Skin of body (tissue), 2 donors: Measurements from ENCODE around the gene CA6. TPM values are rescaled to one million over a fixed set of nuclear protein-coding genes. Genes with fewer than 3 reads are reported as not detected.
"Not testable (repeated sequence)": the region's sequence is repeated elsewhere in the genome, so short reads cannot be mapped to it uniquely, and the experiment has no call there.

Experiments
- DNase-seq: peaks from one replicate; lab custom pipeline; 2025; lab: John Stamatoyannopoulos, UW
- total RNA-seq: library from RNA; depleted of rRNA; stranded (reverse); fragments of >200 nt; gene quantifications from one replicate; pipeline ENCODE4 v1.2.3, GENCODE V29; 2014

The CA6 gene
- total RNA-seq, 1 donor from 2014 or later, result 4.8 TPM

DNA sequence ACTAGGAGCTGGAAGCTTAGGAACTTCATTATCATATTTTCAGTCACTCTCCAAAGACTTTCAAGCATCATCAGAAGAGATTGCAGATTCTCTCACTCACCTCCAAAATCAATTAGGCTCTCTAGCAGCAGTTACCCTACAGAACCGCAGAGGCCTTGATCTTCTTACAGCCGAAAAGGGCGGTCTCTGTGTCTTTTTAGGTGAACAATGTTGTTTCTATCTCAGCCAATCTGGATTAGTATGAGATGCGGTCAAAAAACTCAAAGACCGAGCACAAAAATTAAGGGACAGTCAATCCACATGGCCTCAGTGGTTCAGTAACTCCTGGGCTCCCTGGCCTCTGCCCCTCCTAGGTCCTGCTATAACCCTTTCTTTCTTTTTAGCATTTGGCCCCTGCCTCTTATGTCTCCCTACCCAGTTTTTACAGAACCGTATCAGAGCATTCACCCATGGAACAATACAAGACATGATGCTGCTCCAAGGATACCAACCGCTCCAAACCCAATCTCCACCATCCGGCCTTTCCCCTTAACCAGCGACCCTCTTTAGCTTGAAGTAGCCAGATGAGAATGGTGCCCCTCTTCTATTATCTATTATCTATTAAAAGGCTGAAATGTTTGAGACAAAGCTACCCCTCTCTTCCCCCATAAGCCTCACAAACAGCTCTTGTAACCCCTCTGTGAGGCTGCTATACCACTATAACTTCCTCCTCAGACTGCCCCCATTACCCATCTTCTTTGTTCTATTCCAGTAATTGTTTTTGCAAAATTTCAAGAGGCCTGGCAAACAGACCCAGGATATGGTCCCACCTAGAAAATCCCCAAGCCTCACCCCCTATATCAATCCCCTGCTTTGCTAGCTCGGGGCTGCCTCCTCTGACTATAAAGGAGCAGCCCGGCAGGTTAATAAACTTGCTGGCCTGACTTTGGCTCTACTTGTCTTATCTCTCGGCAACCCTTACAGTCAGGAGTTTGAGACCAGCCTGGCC lies 18.7 kb upstream of the CA6 start:
- DNase-seq, result no peak

DNA sequence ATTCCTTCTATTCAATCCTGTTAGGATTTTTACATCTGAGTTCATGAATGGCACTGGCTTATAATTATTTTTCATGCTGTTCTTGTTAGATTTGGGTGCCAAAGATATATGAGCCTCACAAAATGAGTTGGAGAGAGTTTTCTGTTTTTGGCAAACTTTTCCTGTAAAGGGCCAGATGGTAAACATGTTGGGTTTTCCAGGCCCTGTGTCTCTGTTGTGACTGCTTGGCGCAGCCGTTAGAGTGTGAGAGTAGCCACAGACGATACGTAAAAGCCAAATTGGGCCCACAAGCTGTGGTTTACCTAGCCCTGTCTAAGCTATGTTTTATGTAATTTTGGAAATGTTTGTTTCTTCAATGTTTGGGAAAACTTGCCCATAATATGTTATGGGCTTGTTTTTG lies 15.6 kb upstream of the CA6 start:
- DNase-seq, result no peak

DNA sequence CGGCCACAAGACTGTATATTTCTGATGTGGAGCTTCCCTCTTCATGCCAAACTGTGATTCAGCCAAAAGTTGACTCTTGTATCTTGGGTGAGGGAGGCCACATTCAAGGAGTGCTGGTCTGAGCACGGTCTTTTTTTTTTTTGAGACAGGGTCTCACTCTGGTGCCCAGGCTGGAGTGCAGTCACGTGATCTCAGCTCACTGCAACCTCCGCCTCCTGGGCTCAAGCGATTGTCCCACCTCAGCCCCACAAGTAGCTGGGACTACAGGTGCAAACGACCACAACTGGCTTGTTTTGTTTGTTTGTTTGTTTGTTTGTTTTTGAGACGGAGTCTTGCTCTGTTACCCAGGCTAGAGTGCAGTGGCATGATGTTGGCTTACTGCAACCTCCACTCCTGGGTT lies 8.6 kb upstream of the CA6 start:
- not testable (repeated sequence) for DNase-seq

DNA sequence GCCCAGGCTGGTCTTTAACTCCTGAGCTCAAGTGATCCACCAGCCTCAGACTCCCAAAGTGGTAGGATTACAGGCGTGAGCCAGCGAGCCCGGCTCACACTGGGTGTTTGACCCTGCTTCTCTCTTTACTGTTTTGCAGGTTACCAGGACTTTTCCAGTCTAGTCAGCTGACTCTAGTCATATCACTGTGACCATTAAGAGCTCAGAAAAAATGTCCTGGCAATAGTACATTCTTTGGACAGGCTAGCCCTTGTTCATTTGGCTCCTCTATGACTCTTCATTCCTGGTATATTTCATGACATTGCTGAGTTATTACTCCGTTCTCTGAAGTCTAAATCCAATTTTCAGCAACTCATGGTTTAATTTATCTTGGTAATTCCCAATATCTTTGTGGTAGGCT lies 8.0 kb upstream of the CA6 start:
- no peak for DNase-seq

DNA sequence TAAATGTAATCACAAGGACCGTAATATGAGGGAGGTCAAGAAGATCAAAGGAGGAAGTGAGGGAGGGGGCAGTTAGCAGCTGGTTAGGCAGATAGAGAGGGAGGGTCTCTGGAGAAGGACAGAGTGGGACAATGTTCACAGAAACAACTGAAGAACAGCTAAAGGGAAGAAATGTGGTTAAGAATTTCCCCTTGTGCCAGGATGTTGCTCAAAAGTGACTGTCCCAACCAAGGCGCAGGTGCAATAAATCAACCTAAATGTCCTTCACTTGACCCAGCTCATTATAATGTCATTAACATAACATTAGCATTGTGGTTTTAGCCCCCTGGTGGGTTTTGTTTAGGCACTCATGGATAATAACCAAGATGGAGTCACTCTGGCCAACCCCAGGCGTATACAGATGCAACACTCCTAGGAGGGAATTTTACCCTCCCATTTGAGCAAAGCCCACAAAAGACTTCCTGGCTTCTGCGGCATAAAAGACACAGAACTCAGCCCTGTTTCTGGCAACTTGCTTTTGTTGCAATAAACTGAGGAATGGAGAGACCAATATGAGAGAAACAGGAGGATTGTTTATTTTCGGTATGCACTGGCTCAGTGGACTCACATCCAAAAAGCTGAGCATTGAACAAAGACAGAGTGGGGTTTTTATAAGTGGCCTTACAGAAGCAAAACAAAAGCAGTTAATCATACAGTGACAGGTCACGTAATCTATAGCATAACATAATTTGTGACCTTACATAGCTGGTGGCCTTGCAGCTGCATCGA lies 7.3 kb upstream of the CA6 start:
- DNase-seq, result no peak

DNA sequence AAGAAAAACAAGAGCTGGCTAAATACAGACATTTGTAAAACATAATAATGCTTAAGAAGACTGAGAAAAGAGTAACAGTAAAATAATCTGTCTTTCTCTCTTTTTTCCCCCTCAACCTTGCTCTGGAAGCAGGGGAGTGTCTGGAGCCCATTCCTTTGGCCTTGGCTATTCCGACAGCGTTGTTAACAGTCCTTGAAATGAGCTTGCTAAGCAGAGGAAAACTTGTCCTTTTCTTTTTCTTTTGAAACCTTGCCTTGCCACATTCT lies 6.7 kb upstream of the CA6 start:
- no peak for DNase-seq

DNA sequence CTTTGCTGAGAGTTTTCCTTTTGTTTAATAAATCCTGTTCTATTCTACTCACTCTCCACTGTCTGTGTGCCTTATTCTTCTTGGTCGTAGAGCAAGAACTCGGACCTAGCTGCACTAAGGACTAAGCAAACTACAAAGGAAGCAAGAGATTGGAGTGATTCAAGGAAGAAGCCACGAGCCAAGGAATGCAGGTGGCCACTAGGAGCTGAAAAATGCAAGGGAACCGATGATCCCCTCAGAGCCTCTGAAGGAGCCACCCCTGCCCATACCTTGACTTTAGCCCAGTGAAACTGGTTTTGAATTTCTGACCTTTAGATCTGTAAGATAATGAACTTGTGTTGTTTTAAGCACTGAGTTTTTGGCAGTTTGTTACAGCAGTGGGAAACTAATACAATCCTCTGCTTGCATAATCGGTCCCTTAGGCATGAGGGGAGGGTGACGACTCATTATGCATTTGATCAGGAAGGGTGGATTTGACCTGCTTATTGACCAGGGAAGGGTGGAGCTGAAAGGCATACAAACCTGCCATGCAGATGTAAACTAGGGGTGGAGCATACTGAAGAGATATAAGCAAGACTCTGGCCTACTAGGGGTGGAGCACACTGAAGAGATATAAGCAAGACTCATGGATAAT lies 6.2 kb upstream of the CA6 start:
- no peak for DNase-seq

DNA sequence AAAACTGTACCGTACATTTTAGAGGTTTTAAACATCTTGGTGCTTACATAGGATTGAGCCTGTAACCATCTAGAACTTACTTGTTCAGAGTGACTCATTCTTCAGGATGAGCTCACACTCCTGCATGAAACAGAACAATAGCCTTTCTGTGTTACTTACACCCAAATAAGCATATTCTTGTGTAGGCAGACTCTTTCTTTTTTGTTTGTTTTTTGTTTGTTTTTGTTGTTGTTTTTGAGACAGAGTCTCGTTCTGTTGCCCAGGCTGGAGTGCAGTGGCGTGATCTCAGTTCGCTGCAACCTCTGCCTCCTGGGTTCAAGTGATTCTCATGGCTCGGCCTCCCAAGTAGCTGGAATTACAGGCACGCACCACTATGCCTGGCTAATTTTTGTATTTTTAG lies 3.8 kb upstream of the CA6 start:
- DNase-seq, result no peak

DNA sequence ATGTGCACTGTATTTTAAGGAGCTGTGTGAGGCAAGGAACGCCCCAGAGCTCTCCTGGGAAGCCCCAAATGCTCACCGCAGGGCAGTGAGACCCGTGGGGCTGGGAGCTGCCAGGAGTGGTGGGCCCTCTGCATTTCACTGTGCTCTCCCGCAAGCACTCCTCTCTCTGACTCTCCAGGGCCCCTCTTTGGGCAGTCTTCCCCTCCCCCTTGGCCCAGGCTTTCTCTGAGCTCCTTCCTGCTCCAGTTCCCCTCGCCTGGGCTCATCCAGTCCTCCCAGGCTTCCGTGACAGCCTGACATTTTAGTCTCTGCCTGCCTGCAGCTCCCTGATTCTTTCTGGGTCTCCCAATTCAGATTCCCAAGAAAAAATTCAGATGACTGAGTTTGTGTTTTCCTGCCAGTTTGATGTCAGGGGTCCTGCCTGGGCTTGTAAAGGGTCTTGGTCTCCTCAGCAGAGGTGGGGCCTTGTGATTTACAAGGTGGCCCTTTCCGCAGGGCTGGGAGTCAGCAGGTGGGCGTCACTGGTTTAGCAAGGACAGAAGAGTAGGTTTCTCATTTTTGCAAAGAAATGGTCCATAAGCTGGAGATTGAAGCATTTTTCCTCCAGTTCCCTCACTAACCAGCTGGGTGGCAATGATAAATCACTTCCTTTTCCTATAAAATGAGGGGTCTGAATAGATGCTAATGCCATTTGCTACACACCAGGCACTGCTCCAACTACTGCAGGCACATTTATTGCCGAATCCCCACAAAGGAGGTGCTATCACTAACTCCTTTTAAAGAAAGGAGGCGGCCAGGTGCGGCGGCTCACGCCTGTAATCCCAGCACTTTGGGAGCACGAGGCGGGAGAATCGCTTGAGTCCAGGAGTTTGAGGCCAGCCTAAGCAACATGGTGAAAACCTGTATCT lies 1.9 kb upstream of the CA6 start:
- DNase-seq, result no peak

DNA sequence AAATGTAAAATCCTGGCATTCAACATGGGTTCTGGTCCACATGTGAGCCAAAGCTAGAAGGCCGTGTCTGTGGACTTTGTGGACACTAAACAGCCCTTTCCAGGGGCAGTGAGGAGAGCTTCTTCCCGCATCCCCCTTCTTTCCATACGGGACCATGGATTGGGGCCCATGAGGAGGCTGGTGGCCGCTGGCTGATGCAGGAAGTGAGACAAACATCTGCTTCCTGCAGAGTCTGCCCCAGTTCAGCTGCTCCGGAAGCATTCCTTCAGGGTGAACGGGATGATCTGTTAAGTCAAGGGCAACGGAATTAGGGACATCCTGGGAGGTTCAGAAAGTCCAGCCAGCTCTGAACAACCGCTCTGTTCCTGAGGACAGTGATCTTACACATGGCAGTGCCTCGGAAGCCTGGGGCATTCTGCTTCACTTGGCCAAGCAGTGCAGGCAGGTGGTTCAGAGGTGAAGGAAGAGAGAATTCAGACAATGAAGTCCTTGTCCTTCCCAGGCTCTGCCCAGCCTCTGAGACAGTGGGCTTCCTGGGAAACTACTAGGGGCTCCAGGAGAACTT lies 1.5 kb downstream of the CA6 start:
- DNase-seq, result no peak

DNA sequence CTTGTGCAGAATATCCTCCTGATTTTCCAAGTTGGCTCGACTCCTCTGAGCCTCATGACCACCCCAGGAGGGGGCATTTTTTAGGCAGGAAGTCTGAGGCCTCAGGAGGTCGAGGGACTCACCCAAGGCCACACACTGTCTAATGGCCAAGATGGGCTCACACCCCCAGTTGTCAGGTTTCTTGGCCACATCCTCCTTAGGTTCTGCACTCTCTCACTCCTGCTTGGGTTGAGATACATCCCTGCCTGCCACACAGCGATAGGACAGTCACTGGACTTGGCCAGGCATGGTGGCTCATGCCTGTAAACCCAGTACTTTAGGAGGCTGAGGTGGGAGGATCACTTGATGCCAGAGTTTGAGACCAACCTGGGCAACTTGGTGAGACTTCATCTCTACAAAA lies 4.6 kb downstream of the CA6 start:
- DNase-seq, result no peak

DNA sequence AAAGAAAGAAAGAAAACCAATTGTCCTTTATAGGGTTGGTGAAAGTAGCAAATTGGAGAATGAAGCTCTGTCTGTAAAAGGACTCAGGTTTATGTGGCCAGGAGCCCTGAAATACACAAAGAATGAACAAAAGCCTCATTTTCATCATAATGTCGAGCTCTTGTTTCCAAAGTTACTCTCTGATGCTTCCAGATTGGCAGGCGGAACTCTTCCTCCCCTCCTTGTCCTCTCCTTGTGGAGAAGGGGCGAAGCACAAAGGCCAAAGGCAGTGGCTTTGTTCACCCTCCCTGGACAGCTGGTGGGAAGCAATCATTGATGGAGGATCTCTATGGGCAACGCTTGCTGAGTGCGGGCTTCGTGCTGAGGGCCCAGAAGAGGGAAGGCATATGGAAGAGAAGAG lies 5.6 kb downstream of the CA6 start:
- no peak for DNase-seq

DNA sequence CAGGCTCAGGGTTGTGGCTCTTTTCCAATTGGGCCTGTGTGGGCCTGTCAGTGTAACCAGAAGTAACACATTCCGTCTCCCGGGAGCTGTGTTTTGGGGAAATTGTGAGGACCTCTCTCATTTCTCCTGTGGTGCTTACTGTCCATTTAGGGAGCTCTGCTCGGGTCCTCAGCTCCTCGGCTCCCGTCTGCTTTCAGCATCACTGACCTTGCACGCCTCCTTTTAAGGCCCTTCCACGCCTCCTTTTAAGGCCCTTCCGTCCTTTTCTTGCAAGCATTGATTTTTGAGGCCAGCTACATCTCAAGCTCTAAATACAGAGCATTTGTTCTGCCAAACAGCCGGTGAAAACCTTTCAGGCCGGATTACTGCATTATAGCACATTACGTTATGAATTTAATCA lies 9.7 kb downstream of the CA6 start:
- DNase-seq, result no peak

DNA sequence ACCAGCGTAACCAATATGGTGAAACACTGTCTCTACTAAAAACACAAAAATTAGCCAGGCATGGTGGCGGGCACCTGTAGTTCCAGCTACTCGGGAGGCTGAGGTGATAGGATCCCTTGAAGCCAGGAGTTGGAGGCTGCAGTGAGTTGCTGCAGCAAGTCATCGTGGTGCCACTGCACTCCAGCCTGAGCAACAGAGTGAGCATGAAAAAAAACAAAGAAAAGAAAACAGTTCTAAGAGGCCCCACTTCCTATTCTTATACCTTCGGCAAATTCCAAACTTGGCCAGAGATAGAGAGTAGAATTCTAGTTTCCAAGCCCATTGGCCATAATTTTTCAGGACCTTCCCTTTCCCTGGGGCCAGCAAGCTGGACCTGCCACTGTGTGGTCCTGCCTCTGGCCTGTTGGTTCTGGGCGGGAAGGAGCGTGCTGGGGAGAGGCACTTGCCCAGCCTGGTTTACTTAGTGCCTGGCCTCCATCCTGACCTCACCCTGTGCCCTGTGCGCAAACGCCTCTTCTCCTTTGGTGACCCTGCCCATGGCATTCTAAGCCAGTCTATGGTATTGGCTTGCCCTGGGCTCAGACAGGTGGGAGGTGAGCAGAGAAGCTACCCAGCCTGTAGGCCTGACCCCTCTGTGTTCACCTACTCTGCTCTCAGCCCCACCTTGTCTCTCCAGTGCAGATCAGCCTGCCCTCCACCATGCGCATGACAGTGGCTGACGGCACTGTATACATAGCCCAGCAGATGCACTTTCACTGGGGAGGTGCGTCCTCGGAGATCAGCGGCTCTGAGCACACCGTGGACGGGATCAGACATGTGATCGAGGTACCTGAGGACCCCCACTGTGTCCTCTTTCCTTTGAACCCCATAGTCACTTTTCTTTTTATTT lies 11.0 kb downstream of the CA6 start:
- DNase-seq, result no peak

DNA sequence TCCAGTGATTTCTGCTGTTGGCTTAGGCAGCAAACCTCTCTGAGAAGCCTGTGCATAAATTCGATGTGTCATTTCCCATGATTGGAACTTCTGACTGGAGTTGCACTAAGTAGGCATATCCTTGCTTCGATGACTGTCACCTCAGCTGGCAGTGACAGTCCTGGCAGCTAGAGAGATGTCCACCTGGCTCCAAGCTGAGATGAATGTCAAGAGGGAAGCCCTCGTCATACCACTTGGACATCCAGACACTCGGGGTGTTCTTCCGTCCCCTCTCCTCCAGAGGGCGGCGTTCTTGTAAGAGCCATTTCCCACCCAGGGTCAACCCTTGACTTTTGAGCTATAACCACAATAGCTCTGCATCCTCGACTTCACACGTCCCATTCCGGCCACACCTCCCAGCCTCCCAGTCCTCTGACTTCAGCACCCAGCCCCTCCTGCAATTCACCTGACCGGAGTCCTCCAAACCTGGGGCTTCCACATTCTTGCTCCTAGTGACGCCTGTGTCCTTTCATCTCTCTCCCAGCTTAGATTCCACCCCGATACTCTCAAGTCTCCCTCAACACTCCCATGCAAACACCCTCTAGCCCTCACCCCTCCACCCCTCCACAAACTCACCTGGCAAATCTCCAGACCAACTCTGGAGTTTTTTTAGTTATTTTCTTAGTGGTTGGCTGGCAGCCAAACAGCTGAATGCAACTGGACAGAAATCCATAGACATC lies 17.3 kb downstream of the CA6 start:
- DNase-seq, result no peak

DNA sequence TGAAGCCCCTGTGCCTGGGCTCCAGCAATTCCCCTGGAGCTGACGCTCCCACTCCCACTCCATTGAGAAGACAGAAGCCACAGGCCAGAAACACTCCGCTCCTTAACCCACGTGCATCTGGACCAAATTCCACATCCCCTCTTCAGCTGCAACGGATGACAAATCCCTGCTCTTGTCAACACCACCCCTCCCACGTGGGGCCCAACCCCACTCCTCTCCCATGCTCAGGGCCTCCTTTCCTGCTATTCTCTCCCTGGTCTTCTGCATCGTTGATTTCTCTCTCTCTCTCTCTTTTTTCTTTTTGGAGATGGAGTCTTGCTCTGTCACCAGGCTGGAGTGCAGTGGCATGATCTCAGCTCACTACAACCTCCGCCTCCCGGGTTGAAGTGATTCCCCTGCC lies 18.3 kb downstream of the CA6 start:
- DNase-seq, result no peak

DNA sequence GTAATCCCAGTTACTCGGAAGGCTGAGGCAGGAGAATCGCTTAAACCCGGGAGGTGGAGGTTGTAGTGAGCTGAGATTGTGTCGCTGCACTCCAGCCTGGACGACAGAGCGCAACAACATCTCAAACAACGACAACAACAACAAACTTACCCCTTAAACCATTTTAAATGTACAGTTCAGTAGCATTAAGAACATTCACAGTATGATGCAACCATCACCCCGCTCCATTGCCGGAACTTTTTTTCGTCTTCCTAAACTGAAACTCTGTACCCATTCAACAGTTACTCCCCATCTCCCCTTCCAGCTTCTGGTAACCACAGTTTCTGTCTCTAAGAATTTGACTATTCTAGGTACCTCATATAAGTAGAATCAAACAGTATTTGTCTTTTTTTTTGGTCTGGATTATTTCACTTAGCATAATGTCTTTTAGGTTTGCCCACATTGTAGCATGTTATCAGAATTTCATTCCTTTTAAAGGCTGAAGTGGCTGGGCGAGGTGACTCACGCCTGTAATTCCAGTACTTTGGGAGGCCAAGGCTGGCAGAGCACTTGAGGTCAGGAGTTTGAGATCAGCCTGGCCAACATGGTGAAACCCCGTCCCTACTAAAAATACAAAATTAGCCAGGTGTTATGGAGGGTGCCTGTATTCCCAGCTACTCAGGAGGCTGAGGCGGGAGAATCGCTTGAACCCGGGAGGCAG lies 19.6 kb downstream of the CA6 start:
- DNase-seq, result no peak

DNA sequence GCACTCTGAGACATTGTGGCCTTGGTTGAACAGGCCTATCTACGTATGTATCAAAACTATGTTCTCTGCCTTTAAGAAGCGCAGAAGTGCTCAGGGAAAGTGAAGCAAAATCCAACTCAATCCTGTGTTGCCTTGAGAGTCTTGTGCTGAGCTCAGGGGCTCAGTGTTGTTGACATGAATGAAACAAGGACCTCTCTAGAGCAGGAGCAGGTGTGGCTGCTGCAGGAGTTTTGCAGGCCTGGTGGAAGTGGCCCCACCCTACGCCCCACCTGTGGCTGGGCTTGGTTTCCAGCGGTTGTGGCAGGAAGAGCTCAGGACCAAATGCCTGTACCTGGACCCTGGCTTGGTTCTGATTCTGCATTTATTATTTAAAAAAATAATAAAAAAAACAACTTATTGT lies 20.9 kb downstream of the CA6 start:
- DNase-seq, result no peak

DNA sequence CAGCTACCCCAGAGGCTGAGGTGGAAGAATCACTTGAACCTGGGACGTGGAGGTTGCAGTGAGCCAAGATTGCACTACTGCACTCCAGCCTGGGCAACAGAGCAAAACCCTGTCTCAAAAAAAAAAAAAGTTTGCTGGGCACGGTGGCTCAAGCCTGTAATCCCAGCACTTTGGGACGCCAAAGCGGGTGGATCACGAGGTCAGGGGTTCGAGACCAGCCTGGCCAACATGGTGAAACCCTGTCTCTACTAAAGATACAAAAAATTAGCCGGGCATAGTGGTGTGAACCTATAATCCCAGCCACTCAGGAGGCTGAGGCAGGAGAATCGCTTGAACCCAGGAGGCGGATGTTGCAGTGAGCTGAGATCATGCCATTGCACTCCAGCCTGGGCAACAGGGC lies 23.2 kb downstream of the CA6 start:
- not testable (repeated sequence) for DNase-seq
